Pulmonary artery endothelial cell (primary cell): ENCODE measurements around the gene MOB4. TPM values are rescaled to one million over a fixed set of nuclear protein-coding genes. Genes with fewer than 3 reads are reported as not detected.
"Not testable (repeated sequence)": the region's sequence is repeated elsewhere in the genome, so short reads cannot be mapped to it uniquely, and the experiment has no call there.

Experiments used
- DNase-seq: peaks from one replicate; pipeline ENCODE4 v3.0.0-alpha.2; 2011; ENCODE audit warnings: low read depth, low spot score
- total RNA-seq: library from RNA; depleted of rRNA; stranded (reverse); fragments of >200 nt; gene quantifications from 2 replicates; pipeline ENCODE4 v1.2.3, GENCODE V29; 2014

The MOB4 gene
- total RNA-seq, 1 donor from 2014 or later: 36.6 TPM

- not testable (repeated sequence) for DNase-seq
These were observed 71.4 kb downstream of the MOB4 start for GRCh38 chr2:197587255-197587654.

GRCh38 chr2:197591339-197592072, 75.6 kb downstream of the MOB4 start:
- no peak for DNase-seq

GRCh38 chr2:197596766-197597165, 80.9 kb downstream of the MOB4 start:
- DNase-seq: no peak

GRCh38 chr2:197597166-197597565, 81.3 kb downstream of the MOB4 start:
- DNase-seq: no peak

- DNase-seq: no peak
These were observed 82.6 kb downstream of the MOB4 start for GRCh38 chr2:197598450-197598849.

GRCh38 chr2:197599285-197599965, 83.6 kb downstream of the MOB4 start:
- no peak for DNase-seq

GRCh38 chr2:197600306-197600705, 84.4 kb downstream of the MOB4 start:
- no peak for DNase-seq

- no peak for DNase-seq
These were observed 85.9 kb downstream of the MOB4 start for GRCh38 chr2:197601726-197602125.

Other genes with a start within 250 kb of the MOB4 start
- gene ANKRD44, start 205.3 kb upstream of the MOB4 start, total RNA-seq: 9.3 and 13.7 TPM in 2 replicates
- gene SF3B1, start 81.0 kb upstream of the MOB4 start, total RNA-seq: 162 and 212 TPM in 2 replicates
- gene COQ10B, start 62.5 kb upstream of the MOB4 start, total RNA-seq: 26.1 and 28.7 TPM in 2 replicates
- gene HSPD1, start 16.2 kb upstream of the MOB4 start, total RNA-seq: 183 and 512 TPM in 2 replicates
- gene HSPE1, start 15.7 kb upstream of the MOB4 start, total RNA-seq: 115 and 245 TPM in 2 replicates
- 6.5 and 13.8 TPM in 2 replicates for gene RFTN2, start 159.5 kb downstream of the MOB4 start, total RNA-seq
- 6.1 and 8.5 TPM in 2 replicates for gene MARS2, start 189.3 kb downstream of the MOB4 start, total RNA-seq